PC-9 (cell line): Measurements from ENCODE around the gene AZU1.

Source experiments
- CTCF ChIP-seq: fragments of 200-600 bp; sonication (generic); conservative IDR thresholded peaks from 2 replicates; pipeline ENCODE4 v1.6.1; 2017; ENCODE audit warnings: mixed run types, antibody characterized with exemption, mild to moderate bottlenecking, moderate library complexity
- EZH2 ChIP-seq: fragments of 200-600 bp; sonication (generic); IDR thresholded peaks from 2 replicates; pipeline ENCODE4 v1.8.0; 2017; ENCODE audit warnings: antibody characterized with exemption, low read depth

GRCh38 chr19:803099-803561 lies 24.5 kb upstream of the AZU1 start:
- no peak for TF ChIP-seq CTCF
- no peak for TF ChIP-seq EZH2
